Activated naive CD8-positive, alpha-beta T cell (primary cell): ENCODE results near the gene MORC2.

Source experiments
- H3K27ac Mint-ChIP-seq: one replicate; pipeline ENCODE4 v1.8.0; 2021; ENCODE audit warnings: mixed read lengths
- H3K27me3 Mint-ChIP-seq: one replicate; pipeline ENCODE4 v1.8.0; 2021; ENCODE audit warnings: mixed read lengths
- H3K36me3 Mint-ChIP-seq: one replicate; pipeline ENCODE4 v1.8.0; 2021; ENCODE audit warnings: mixed read lengths
- H3K4me1 Mint-ChIP-seq: one replicate; pipeline ENCODE4 v1.8.0; 2021; ENCODE audit warnings: low read depth, mixed read lengths
- H3K4me3 Mint-ChIP-seq: one replicate; pipeline ENCODE4 v1.8.0; 2021; ENCODE audit warnings: mild to moderate bottlenecking, mixed read lengths
- H3K9me3 Mint-ChIP-seq: one replicate; pipeline ENCODE4 v1.8.0; 2021; ENCODE audit warnings: low read depth, mixed read lengths

Gene MORC2

GRCh38 chr22:30969532-30970355 is 1.2 kb upstream of the MORC2 start:
- Mint-ChIP-seq H3K4me1 (peaks cover 44% of the 10 kb centered on the region), H3K27me3 (no peaks in the 10 kb centered on the region), H3K9me3 (peaks cover 28% of the 10 kb centered on the region), H3K4me3 (peak overlapping the region; percentile 89), H3K36me3 (peaks cover 62% of the 10 kb centered on the region), H3K27ac (peak overlapping the region; percentile 76)

GRCh38 chr22:30968924-30969531 is 454 bp upstream of the MORC2 start, which contains the start of gene TUG1:
Gene TUG1, plus strand, starts transcription at chr22:30969265.
- peak within 1 kb of the TSS; percentile 90 for H3K4me3 Mint-ChIP-seq
- H3K36me3 Mint-ChIP-seq: peaks cover 61% of the 10 kb centered on the region
- H3K27me3 Mint-ChIP-seq: no peaks in the 10 kb centered on the region
- H3K9me3 Mint-ChIP-seq: peaks cover 28% of the 10 kb centered on the region
- H3K27ac Mint-ChIP-seq: peak within 1 kb of the TSS; percentile 91
- H3K4me1 Mint-ChIP-seq: peaks cover 50% of the 10 kb centered on the region

- H3K9me3 Mint-ChIP-seq: peaks cover 11% of the 10 kb centered on the region
- H3K27me3 Mint-ChIP-seq: no peaks in the 10 kb centered on the region
- peaks cover 31% of the 10 kb centered on the region for H3K36me3 Mint-ChIP-seq
Measured at GRCh38 chr22:30964858-30965257, 3.7 kb downstream of the MORC2 start.

GRCh38 chr22:30955153-30955552 is 13.4 kb downstream of the MORC2 start:
- H3K9me3 Mint-ChIP-seq: no peaks in the 10 kb centered on the region
- H3K4me1 Mint-ChIP-seq: peaks cover 84% of the 10 kb centered on the region
- H3K36me3 Mint-ChIP-seq: peaks cover 20% of the 10 kb centered on the region
- H3K27me3 Mint-ChIP-seq: no peaks in the 10 kb centered on the region
- H3K27ac Mint-ChIP-seq: peak overlapping the region; percentile 84
- H3K4me3 Mint-ChIP-seq: no peak overlapping the region

More at GRCh38 chr22:30964858-30965257, 3.7 kb downstream of the MORC2 start:
- Mint-ChIP-seq H3K4me1 (peaks cover 30% of the 10 kb centered on the region), H3K4me3 (no peak overlapping the region), H3K27ac (no peak overlapping the region)

GRCh38 chr22:30953206-30953605 is 15.4 kb downstream of the MORC2 start:
- peaks cover 76% of the 10 kb centered on the region for H3K4me1 Mint-ChIP-seq
- no peak overlapping the region for H3K4me3 Mint-ChIP-seq
- H3K27me3 Mint-ChIP-seq: no peaks in the 10 kb centered on the region
- no peaks in the 10 kb centered on the region for H3K9me3 Mint-ChIP-seq
- no peak overlapping the region for H3K27ac Mint-ChIP-seq
- H3K36me3 Mint-ChIP-seq: peaks cover 29% of the 10 kb centered on the region

GRCh38 chr22:30949934-30950660 is 18.5 kb downstream of the MORC2 start:
- H3K4me1 Mint-ChIP-seq: peaks cover 63% of the 10 kb centered on the region
- H3K4me3 Mint-ChIP-seq: no peak overlapping the region
- no peak overlapping the region for H3K27ac Mint-ChIP-seq
- H3K9me3 Mint-ChIP-seq: no peaks in the 10 kb centered on the region
- peaks cover 32% of the 10 kb centered on the region for H3K36me3 Mint-ChIP-seq
- H3K27me3 Mint-ChIP-seq: no peaks in the 10 kb centered on the region

GRCh38 chr22:30948930-30949342 is 19.6 kb downstream of the MORC2 start:
- no peak overlapping the region for H3K27ac Mint-ChIP-seq
- H3K9me3 Mint-ChIP-seq: no peaks in the 10 kb centered on the region
- peaks cover 64% of the 10 kb centered on the region for H3K4me1 Mint-ChIP-seq
- H3K36me3 Mint-ChIP-seq: peaks cover 42% of the 10 kb centered on the region
- no peak overlapping the region for H3K4me3 Mint-ChIP-seq
- no peaks in the 10 kb centered on the region for H3K27me3 Mint-ChIP-seq

- Mint-ChIP-seq H3K27me3 (no peaks in the 10 kb centered on the region), H3K4me3 (no peak overlapping the region), H3K27ac (no peak overlapping the region), H3K4me1 (peaks cover 65% of the 10 kb centered on the region), H3K9me3 (no peaks in the 10 kb centered on the region), H3K36me3 (peaks cover 38% of the 10 kb centered on the region)
Measured at GRCh38 chr22:30947816-30948454, 20.6 kb downstream of the MORC2 start.

- no peak overlapping the region for H3K4me3 Mint-ChIP-seq
- no peaks in the 10 kb centered on the region for H3K9me3 Mint-ChIP-seq
- H3K36me3 Mint-ChIP-seq: peaks cover 38% of the 10 kb centered on the region
- H3K4me1 Mint-ChIP-seq: peaks cover 64% of the 10 kb centered on the region
- H3K27me3 Mint-ChIP-seq: no peaks in the 10 kb centered on the region
- H3K27ac Mint-ChIP-seq: no peak overlapping the region
Measured at GRCh38 chr22:30947173-30947815, 21.3 kb downstream of the MORC2 start.

GRCh38 chr22:30946354-30946753 is 22.2 kb downstream of the MORC2 start:
- H3K36me3 Mint-ChIP-seq: peaks cover 42% of the 10 kb centered on the region
- no peaks in the 10 kb centered on the region for H3K27me3 Mint-ChIP-seq
- H3K4me1 Mint-ChIP-seq: peaks cover 64% of the 10 kb centered on the region
- peak overlapping the region; percentile 73 for H3K27ac Mint-ChIP-seq
- H3K4me3 Mint-ChIP-seq: no peak overlapping the region
- H3K9me3 Mint-ChIP-seq: no peaks in the 10 kb centered on the region

- H3K4me1 Mint-ChIP-seq: peaks cover 64% of the 10 kb centered on the region
- no peaks in the 10 kb centered on the region for H3K9me3 Mint-ChIP-seq
- H3K27ac Mint-ChIP-seq: peak overlapping the region; percentile 8
- no peak overlapping the region for H3K4me3 Mint-ChIP-seq
- H3K36me3 Mint-ChIP-seq: peaks cover 39% of the 10 kb centered on the region
- H3K27me3 Mint-ChIP-seq: no peaks in the 10 kb centered on the region
Measured at GRCh38 chr22:30945653-30946052, 22.9 kb downstream of the MORC2 start.

- no peaks in the 10 kb centered on the region for H3K9me3 Mint-ChIP-seq
- no peak overlapping the region for H3K27ac Mint-ChIP-seq
- no peaks in the 10 kb centered on the region for H3K27me3 Mint-ChIP-seq
- H3K4me1 Mint-ChIP-seq: peaks cover 68% of the 10 kb centered on the region
- peaks cover 33% of the 10 kb centered on the region for H3K36me3 Mint-ChIP-seq
- no peak overlapping the region for H3K4me3 Mint-ChIP-seq
Measured at GRCh38 chr22:30944986-30945385, 23.6 kb downstream of the MORC2 start.

- Mint-ChIP-seq H3K4me1 (peaks cover 80% of the 10 kb centered on the region), H3K9me3 (no peaks in the 10 kb centered on the region), H3K4me3 (no peak overlapping the region), H3K36me3 (peaks cover 25% of the 10 kb centered on the region), H3K27ac (peak overlapping the region; percentile 84), H3K27me3 (no peaks in the 10 kb centered on the region)
Measured at GRCh38 chr22:30943368-30943767, 25.2 kb downstream of the MORC2 start.

- H3K27me3 Mint-ChIP-seq: no peaks in the 10 kb centered on the region
- peak overlapping the region; percentile 91 for H3K27ac Mint-ChIP-seq
- H3K9me3 Mint-ChIP-seq: no peaks in the 10 kb centered on the region
- H3K36me3 Mint-ChIP-seq: peaks cover 23% of the 10 kb centered on the region
- peaks cover 93% of the 10 kb centered on the region for H3K4me1 Mint-ChIP-seq
- peak overlapping the region; percentile 65 for H3K4me3 Mint-ChIP-seq
Measured at GRCh38 chr22:30941363-30941740, 27.2 kb downstream of the MORC2 start.
